GM23338 (cell line): ENCODE measurements around the gene SNTB2.

ENCODE experiments used
- EZH2 ChIP-seq: fragments of 200-600 bp; sonication (generic); IDR thresholded peaks from one replicate; pipeline ENCODE4 v1.8.0; 2017; ENCODE audit warnings: antibody characterized with exemption, mild to moderate bottlenecking, low read depth; ENCODE audit not compliant: unreplicated experiment
- EZH2phosphoT487 ChIP-seq: fragments of 200-600 bp; sonication (generic); IDR thresholded peaks from one replicate; pipeline ENCODE4 v1.8.1; 2018; ENCODE audit warnings: antibody characterized with exemption; ENCODE audit not compliant: unreplicated experiment
- POLR2AphosphoS5 ChIP-seq: IDR thresholded peaks from 2 replicates; pipeline ENCODE4 v1.6.1; 2016; ENCODE audit warnings: antibody characterized with exemption, low read depth
- TF ChIP-seq, protein P1 (sequence below), 2 experiments: fragments of 200-600 bp in 1 of 2; sonication (generic) in 1 of 2; conservative IDR thresholded peaks; 2 replicates each; pipeline versions ENCODE4 v1.5.1 to v1.6.1; 2016 to 2017; ENCODE audit warnings: antibody characterized with exemption in 2 of 2, low read depth in 2 of 2, mild to moderate bottlenecking in 2 of 2, moderate library complexity in 1 of 2

DNA sequence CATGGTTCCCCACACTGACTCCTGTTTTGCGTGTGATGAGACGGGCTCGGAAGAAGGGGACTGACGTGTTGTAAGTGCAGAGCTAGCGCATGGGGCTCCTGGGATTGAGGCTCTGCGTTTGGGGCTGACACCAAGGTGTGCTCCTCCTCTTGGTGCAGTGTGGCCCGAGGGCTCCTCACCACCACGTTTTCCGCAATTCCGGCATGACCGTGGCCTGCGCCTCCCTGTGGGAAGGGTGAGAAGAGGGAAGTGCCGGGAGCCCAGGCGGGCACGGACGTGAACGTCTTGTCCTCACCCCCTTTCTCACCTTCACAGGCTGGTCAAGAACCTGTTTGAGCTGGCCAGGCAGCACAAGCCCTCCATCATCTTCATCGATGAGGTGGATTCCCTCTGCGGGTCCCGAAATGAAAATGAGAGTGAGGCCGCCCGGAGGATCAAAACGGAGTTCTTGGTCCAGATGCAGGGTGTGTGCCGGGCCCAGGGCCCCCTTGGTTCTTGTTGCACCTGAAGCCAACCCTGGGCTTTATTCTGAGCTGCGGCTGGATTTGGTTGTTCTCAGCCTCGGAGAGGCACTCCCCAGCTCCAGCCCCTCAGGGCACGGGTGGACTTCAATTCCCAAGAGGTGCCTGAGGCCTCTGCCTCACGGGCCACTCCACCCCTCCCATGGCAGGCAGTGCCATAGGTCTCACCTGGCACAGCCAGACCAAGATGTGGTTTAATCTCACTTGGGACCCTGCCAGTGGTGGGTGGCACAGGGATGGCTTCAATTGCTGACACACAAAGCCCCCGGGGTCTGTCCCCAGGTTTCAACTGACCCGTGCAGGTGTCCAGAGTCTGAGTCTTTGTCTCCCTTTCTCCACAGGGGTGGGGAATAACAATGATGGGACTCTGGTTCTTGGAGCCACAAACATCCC lies 133.1 kb downstream of the SNTB2 start:
- TF ChIP-seq, protein P1, sequence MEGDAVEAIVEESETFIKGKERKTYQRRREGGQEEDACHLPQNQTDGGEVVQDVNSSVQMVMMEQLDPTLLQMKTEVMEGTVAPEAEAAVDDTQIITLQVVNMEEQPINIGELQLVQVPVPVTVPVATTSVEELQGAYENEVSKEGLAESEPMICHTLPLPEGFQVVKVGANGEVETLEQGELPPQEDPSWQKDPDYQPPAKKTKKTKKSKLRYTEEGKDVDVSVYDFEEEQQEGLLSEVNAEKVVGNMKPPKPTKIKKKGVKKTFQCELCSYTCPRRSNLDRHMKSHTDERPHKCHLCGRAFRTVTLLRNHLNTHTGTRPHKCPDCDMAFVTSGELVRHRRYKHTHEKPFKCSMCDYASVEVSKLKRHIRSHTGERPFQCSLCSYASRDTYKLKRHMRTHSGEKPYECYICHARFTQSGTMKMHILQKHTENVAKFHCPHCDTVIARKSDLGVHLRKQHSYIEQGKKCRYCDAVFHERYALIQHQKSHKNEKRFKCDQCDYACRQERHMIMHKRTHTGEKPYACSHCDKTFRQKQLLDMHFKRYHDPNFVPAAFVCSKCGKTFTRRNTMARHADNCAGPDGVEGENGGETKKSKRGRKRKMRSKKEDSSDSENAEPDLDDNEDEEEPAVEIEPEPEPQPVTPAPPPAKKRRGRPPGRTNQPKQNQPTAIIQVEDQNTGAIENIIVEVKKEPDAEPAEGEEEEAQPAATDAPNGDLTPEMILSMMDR (conservative IDR thresholded peaks at IDR 0.05; ENCODE audit: low read depth in 2 of 2): no peak
- TF ChIP-seq POLR2AphosphoS5 (no peak), EZH2phosphoT487 (no peak), EZH2 (no peak)
